Lower leg skin (tissue), 4 donors: ENCODE data around the gene RNASEH2B. TPM values are rescaled to one million over a fixed set of nuclear protein-coding genes. Genes with fewer than 3 reads are reported as not detected.

ENCODE experiments used
- DNase-seq, 2 donors: peaks; one replicate each; pipeline ENCODE4 v3.0.0-alpha.2; 2019; ENCODE audit warnings: low spot score in 2 of 2
- H3K4me3 ChIP-seq: fragments of 200-600 bp; sonication (generic); 2 replicates; pipeline ENCODE4 v1.5.1; 2017; ENCODE audit warnings: mild to moderate bottlenecking, low read depth; ENCODE audit not compliant: poor library complexity, severe bottlenecking
- POLR2A ChIP-seq, 2 donors: fragments of 450-650 bp; IDR thresholded peaks; one replicate each; pipeline ENCODE4 v1.6.1; 2016 to 2017; ENCODE audit warnings: antibody characterized with exemption in 2 of 2, mild to moderate bottlenecking in 1 of 2, moderate library complexity in 1 of 2
- WGBS, 2 donors: methylation state at CpG; one replicate each; pipeline ENCODE4 v1.1.5; 2018; 5-methylcytosine and 5-hydroxymethylcytosine counted together
- intact Hi-C: fragments of 100-400 bp; cut with DNase I; formaldehyde crosslinking; loops from one replicate; pipeline ENCODE4 v1.15.0; 2023; ENCODE audit warnings: low total_unique reads
- total RNA-seq, 4 donors: library from RNA; depleted of rRNA; stranded (reverse); fragments of >200 nt; gene quantifications; one replicate each; pipeline ENCODE4 v1.1.0, GENCODE V29; 2016
- TF ChIP-seq, protein P1 (sequence below), 3 donors: fragments of 450-650 bp; IDR thresholded peaks; one replicate each; pipeline ENCODE4 v1.5.1; 2016; ENCODE audit warnings: antibody characterized with exemption in 3 of 3, mild to moderate bottlenecking in 3 of 3, moderate library complexity in 2 of 3

RNASEH2B gene
- total RNA-seq, 4 donors from 2014 or later = 22.8 to 47.9 (median 25.1) TPM

DNA sequence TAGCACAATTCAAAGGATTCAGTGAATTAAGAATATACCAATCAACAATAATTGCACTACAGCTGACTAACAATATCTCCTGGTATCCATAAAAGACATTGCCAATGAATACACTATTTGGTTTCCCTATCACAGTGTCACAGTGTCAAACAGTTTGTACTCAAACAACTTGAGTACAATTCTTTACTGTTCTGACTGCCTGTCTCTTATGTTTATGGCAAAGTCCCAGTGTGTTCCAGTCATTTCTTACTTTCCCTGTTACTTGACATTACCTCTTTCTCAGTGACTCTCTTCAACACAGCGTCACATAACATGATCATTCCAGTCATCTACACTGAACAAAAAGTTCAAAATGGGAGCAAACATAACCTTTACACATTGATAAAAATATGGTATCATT is 21.2 kb upstream of the RNASEH2B start:
- 95 to 100% methylated on average over 1 of the region's 1 CpG for WGBS, 2 donors
- no peak overlapping the region for H3K4me3 ChIP-seq
- no peak for DNase-seq
- intact Hi-C loops = no loop called here
- no peak for TF ChIP-seq POLR2A (IDR thresholded peaks at IDR 0.05)
- TF ChIP-seq, protein P1, sequence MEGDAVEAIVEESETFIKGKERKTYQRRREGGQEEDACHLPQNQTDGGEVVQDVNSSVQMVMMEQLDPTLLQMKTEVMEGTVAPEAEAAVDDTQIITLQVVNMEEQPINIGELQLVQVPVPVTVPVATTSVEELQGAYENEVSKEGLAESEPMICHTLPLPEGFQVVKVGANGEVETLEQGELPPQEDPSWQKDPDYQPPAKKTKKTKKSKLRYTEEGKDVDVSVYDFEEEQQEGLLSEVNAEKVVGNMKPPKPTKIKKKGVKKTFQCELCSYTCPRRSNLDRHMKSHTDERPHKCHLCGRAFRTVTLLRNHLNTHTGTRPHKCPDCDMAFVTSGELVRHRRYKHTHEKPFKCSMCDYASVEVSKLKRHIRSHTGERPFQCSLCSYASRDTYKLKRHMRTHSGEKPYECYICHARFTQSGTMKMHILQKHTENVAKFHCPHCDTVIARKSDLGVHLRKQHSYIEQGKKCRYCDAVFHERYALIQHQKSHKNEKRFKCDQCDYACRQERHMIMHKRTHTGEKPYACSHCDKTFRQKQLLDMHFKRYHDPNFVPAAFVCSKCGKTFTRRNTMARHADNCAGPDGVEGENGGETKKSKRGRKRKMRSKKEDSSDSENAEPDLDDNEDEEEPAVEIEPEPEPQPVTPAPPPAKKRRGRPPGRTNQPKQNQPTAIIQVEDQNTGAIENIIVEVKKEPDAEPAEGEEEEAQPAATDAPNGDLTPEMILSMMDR (IDR thresholded peaks at IDR 0.05) = no peak

DNA sequence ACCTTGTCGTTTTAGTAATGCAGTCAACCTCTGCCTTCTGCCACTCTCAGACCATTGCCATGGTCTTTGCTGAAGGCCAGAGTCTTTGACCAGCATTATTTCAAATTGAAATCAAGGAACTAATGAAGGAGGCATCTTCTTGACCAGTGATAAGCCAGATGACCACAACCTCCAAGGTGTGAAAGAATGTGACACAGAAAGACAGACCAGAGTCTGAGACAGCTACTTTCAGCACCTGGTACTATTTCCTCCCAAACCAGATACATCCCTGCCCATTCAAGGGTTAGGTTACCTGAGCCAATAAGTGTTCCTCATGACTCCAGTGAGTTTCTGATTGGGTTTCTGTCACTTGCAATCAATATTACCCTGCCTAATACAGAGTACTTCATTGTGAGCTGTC is 20.3 kb upstream of the RNASEH2B start:
- TF ChIP-seq POLR2A (IDR thresholded peaks at IDR 0.05) = no peak
- TF ChIP-seq, protein P1 (IDR thresholded peaks at IDR 0.05) = no peak
- H3K4me3 ChIP-seq = no peak overlapping the region
- no peak for DNase-seq
- intact Hi-C loops = no loop called here
- WGBS, 2 donors = 78 to 90% methylated on average over 1 of the region's 1 CpG

DNA sequence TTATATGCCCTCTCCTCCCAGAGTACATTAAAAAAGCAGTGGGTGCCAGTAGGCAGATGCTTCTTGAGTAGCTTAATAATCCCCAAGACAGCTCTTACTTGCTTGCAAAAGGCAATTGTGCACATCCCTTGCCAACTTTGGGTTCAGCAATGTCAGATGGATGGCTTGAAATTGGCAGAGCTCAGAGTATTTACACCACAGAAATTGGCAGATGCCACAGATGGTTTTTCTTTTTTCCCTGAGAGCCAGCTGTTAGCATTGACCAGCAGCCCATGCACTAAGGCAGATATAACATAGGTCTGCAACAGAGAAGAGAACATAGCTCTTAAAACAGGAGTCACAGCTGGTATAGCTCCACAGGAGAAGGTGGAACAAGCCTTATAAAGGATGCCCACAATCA is 18.4 kb upstream of the RNASEH2B start:
- DNase-seq = no peak
- no peak overlapping the region for H3K4me3 ChIP-seq
- intact Hi-C loops = no loop called here
- TF ChIP-seq, protein P1 (IDR thresholded peaks at IDR 0.05) = no peak
- TF ChIP-seq POLR2A (IDR thresholded peaks at IDR 0.05) = no peak

GRCh38 chr13:50892210-50892944 is 17.2 kb upstream of the RNASEH2B start:
- intact Hi-C loops = no loop called here
- 66 to 71% methylated on average over 7 of the region's 7 CpGs for WGBS, 2 donors
- DNase-seq = no peak
- no peak overlapping the region for H3K4me3 ChIP-seq
- TF ChIP-seq, protein P1 (IDR thresholded peaks at IDR 0.05) = no peak
- no peak for TF ChIP-seq POLR2A (IDR thresholded peaks at IDR 0.05)

- WGBS, 2 donors = 39 to 45% methylated on average over 4 of the region's 4 CpGs
Observed at GRCh38 chr13:50893211-50893852, 16.3 kb upstream of the RNASEH2B start.

More at GRCh38 chr13:50893211-50893852, 16.3 kb upstream of the RNASEH2B start:
- DNase-seq = no peak
- TF ChIP-seq POLR2A (IDR thresholded peaks at IDR 0.05) = no peak
- TF ChIP-seq, protein P1 (IDR thresholded peaks at IDR 0.05) = no peak
- intact Hi-C loops = no loop called here
- no peak overlapping the region for H3K4me3 ChIP-seq
